HL-60 (cell line): ENCODE data around the gene ITGB5.
"Not testable (repeated sequence)": the region's sequence is repeated elsewhere in the genome, so short reads cannot be mapped to it uniquely, and the experiment has no call there.

Source experiments
- POLR2AphosphoS5 ChIP-seq: IDR thresholded peaks from 2 replicates; pipeline ENCODE4 v1.6.1; 2012; ENCODE audit warnings: low read depth
- TF ChIP-seq, protein P1 (sequence below): IDR thresholded peaks from one replicate; pipeline ENCODE4 v1.5.1; 2011; ENCODE audit warnings: low read length, control low read depth, inconsistent platforms; ENCODE audit not compliant: insufficient read depth
- TF ChIP-seq, protein P2 (sequence below): IDR thresholded peaks from 2 replicates; pipeline ENCODE4 v1.6.1; 2012; ENCODE audit warnings: low read depth; ENCODE audit not compliant: insufficient replicate concordance

DNA sequence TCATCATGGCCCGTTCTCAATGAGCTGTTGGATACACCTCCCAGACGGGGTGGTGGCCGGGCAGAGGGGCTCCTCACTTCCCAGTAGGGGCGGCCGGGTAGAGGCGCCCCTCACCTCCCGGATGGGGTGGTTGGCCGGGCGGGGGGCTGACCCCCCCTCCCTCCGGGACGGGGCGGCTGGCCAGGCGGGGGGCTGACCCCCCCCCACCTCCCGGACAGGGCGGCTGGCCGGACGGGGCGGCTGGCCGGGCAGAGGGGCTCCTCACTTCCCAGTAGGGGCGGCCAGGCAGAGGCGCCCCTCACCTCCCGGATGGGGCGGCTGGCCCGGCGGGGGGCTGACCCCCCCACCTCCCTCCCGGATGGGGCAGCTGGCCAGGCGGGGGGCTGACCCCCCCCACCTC, 137.3 kb downstream of the ITGB5 start:
- TF ChIP-seq, protein P1, sequence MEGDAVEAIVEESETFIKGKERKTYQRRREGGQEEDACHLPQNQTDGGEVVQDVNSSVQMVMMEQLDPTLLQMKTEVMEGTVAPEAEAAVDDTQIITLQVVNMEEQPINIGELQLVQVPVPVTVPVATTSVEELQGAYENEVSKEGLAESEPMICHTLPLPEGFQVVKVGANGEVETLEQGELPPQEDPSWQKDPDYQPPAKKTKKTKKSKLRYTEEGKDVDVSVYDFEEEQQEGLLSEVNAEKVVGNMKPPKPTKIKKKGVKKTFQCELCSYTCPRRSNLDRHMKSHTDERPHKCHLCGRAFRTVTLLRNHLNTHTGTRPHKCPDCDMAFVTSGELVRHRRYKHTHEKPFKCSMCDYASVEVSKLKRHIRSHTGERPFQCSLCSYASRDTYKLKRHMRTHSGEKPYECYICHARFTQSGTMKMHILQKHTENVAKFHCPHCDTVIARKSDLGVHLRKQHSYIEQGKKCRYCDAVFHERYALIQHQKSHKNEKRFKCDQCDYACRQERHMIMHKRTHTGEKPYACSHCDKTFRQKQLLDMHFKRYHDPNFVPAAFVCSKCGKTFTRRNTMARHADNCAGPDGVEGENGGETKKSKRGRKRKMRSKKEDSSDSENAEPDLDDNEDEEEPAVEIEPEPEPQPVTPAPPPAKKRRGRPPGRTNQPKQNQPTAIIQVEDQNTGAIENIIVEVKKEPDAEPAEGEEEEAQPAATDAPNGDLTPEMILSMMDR: not testable (repeated sequence)
- not testable (repeated sequence) for TF ChIP-seq POLR2AphosphoS5
- TF ChIP-seq, protein P2, sequence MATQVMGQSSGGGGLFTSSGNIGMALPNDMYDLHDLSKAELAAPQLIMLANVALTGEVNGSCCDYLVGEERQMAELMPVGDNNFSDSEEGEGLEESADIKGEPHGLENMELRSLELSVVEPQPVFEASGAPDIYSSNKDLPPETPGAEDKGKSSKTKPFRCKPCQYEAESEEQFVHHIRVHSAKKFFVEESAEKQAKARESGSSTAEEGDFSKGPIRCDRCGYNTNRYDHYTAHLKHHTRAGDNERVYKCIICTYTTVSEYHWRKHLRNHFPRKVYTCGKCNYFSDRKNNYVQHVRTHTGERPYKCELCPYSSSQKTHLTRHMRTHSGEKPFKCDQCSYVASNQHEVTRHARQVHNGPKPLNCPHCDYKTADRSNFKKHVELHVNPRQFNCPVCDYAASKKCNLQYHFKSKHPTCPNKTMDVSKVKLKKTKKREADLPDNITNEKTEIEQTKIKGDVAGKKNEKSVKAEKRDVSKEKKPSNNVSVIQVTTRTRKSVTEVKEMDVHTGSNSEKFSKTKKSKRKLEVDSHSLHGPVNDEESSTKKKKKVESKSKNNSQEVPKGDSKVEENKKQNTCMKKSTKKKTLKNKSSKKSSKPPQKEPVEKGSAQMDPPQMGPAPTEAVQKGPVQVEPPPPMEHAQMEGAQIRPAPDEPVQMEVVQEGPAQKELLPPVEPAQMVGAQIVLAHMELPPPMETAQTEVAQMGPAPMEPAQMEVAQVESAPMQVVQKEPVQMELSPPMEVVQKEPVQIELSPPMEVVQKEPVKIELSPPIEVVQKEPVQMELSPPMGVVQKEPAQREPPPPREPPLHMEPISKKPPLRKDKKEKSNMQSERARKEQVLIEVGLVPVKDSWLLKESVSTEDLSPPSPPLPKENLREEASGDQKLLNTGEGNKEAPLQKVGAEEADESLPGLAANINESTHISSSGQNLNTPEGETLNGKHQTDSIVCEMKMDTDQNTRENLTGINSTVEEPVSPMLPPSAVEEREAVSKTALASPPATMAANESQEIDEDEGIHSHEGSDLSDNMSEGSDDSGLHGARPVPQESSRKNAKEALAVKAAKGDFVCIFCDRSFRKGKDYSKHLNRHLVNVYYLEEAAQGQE: not testable (repeated sequence)
